ENCODE results near the gene EEFSEC. TPM values are rescaled to one million over a fixed set of nuclear protein-coding genes. Genes with fewer than 3 reads are reported as not detected.

EEFSEC gene
- total RNA-seq, 1 donor from 2014 or later: 23.4 TPM

- no peak overlapping the region for H3K4me3 Mint-ChIP-seq
- peaks cover 3% of the 10 kb centered on the region for H3K36me3 Mint-ChIP-seq (ENCODE audit: low read depth)
- no peak for TF ChIP-seq CTCF (conservative IDR thresholded peaks at IDR 0.05)
Measured at GRCh38 chr3:128342701-128343180, 189.5 kb downstream of the EEFSEC start.

GRCh38 chr3:128343287-128344051 is 190.2 kb downstream of the EEFSEC start:
- Mint-ChIP-seq H3K9me3 (no peaks in the 10 kb centered on the region), H3K36me3 (ENCODE audit: low read depth) (peaks cover 3% of the 10 kb centered on the region), H3K4me3 (no peak overlapping the region), H3K4me1 (peaks cover 25% of the 10 kb centered on the region), H3K27me3 (ENCODE audit: low read depth) (peaks cover 3% of the 10 kb centered on the region), H3K27ac (ENCODE audit: unreplicated experiment) (no peak overlapping the region)
- TF ChIP-seq CTCF (conservative IDR thresholded peaks at IDR 0.05): no peak
- DNase-seq (ENCODE audit: low read depth, low spot score): no peak

More at GRCh38 chr3:128342701-128343180, 189.5 kb downstream of the EEFSEC start:
- Mint-ChIP-seq H3K27ac (ENCODE audit: unreplicated experiment) (no peak overlapping the region), H3K4me1 (peaks cover 28% of the 10 kb centered on the region), H3K9me3 (no peaks in the 10 kb centered on the region), H3K27me3 (ENCODE audit: low read depth) (peaks cover 7% of the 10 kb centered on the region)
- DNase-seq (ENCODE audit: low read depth, low spot score): no peak

GRCh38 chr3:128344052-128344735 is 190.9 kb downstream of the EEFSEC start:
- Mint-ChIP-seq H3K4me1 (peaks cover 23% of the 10 kb centered on the region), H3K4me3 (no peak overlapping the region), H3K36me3 (ENCODE audit: low read depth) (peaks cover 3% of the 10 kb centered on the region), H3K27me3 (ENCODE audit: low read depth) (no peaks in the 10 kb centered on the region), H3K27ac (ENCODE audit: unreplicated experiment) (no peak overlapping the region), H3K9me3 (no peaks in the 10 kb centered on the region)
- no peak for DNase-seq (ENCODE audit: low read depth, low spot score)
- TF ChIP-seq CTCF (conservative IDR thresholded peaks at IDR 0.05): no peak

GRCh38 chr3:128345196-128345595 is 191.9 kb downstream of the EEFSEC start:
- Mint-ChIP-seq H3K4me3 (no peak overlapping the region), H3K9me3 (no peaks in the 10 kb centered on the region), H3K36me3 (ENCODE audit: low read depth) (peaks cover 3% of the 10 kb centered on the region), H3K4me1 (peaks cover 13% of the 10 kb centered on the region), H3K27ac (ENCODE audit: unreplicated experiment) (no peak overlapping the region), H3K27me3 (ENCODE audit: low read depth) (no peaks in the 10 kb centered on the region)
- DNase-seq (ENCODE audit: low read depth, low spot score): no peak
- TF ChIP-seq CTCF (conservative IDR thresholded peaks at IDR 0.05): no peak

- Mint-ChIP-seq H3K36me3 (ENCODE audit: low read depth) (no peaks in the 10 kb centered on the region), H3K27me3 (ENCODE audit: low read depth) (no peaks in the 10 kb centered on the region), H3K4me1 (peaks cover 7% of the 10 kb centered on the region), H3K27ac (ENCODE audit: unreplicated experiment) (no peak overlapping the region), H3K9me3 (no peaks in the 10 kb centered on the region), H3K4me3 (no peak overlapping the region)
- no peak for TF ChIP-seq CTCF (conservative IDR thresholded peaks at IDR 0.05)
- DNase-seq (ENCODE audit: low read depth, low spot score): no peak
Measured at GRCh38 chr3:128346562-128346961, 193.3 kb downstream of the EEFSEC start.
